Stimulated activated CD4-positive, alpha-beta T cell treated with anti-CD3 and anti-CD28 coated beads, Interleukin-4, amount 100 ng/mL, for 1 hour (primary cell): Measurements from ENCODE around the gene CAPN8.
"Not testable (repeated sequence)": the region's sequence is repeated elsewhere in the genome, so short reads cannot be mapped to it uniquely, and the experiment has no call there.

Source experiments
- DNase-seq: peaks from one replicate; pipeline ENCODE4 v3.0.0-alpha.2; 2020

The CAPN8 gene

GRCh38 chr1:223520200-223520599, 145.3 kb downstream of the CAPN8 start:
- no peak for DNase-seq

DNA sequence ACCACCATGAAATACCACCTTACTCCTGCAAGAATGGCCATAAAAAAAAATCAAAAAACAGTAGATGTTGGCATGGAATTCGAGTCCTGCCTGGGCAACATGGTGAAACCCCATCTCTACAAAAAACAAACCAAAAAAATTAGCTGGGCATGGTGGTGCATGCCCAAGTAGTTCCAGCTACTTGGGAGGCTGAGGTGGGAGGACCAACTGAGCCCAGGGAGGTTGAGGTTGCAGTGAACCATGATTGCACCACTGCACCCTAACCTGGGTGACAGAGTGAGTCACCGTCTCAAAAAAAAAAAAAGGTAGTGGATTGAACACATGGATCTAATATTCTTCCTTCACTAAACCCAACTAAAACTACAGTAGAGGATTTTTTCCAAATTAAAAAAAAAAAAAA, 146.4 kb downstream of the CAPN8 start:
- DNase-seq: no peak

DNA sequence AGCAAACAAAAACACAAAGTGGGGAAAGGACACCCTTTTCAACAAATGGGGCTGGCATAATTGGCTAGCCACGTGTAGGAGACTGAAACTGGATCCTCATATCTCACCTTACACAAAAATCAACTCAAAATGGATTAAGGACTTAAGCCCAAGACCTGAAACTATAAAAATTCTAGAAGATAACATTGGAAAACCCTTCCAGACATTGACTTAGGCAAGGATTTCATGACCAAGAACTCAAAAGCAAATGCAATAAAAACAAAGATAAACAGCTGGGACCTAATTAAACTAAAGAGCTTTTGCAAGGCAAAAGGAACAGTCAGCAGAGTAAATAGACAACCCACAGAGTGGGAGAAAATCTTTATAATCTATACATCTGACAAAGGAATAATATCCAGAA, 146.9 kb downstream of the CAPN8 start:
- DNase-seq: not testable (repeated sequence)

DNA sequence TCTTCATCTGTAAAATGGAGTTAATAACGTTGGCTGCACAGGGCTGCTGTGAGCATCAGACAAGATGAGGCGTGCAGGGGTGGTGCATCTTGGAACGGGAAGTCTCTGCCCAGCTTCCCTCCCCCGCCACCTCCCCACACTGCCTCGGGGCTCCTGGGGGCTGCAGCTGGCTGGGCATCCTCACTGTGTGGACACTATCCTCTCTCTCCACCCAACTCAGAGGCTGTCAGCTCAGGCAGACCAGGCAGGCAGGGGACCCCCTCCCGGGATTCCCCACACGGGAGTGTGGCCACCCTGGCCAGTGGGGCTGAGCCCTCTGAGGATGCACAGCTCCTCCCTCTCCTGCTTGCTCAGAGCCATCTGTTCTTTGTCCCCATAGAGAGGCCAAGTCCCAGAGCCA, 149.6 kb downstream of the CAPN8 start:
- no peak for DNase-seq

GRCh38 chr1:223515421-223515820, 150.1 kb downstream of the CAPN8 start:
- peak; percentile 4 for DNase-seq

DNA sequence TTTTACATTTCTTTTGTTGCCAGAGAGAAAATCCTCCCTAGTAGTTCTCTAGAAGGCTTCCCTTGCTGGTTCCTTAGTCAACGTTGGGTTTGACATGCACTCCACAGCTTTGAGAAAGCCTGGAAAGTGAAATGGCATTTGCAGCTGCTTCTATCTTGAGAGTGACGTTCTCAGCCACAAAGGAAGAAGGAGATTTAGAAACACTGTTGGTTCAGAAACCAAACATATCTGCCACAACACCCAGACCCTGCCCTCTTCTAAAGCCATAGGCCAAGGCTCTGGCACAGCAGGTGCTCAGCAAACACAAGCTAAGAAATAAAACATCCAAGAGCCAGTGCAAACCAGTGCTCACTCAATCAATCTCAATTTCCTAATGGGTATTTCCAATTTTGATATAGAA, 150.9 kb downstream of the CAPN8 start:
- no peak for DNase-seq

GRCh38 chr1:223513309-223513708, 152.2 kb downstream of the CAPN8 start:
- no peak for DNase-seq

- DNase-seq: no peak
Observed at GRCh38 chr1:223512057-223512456, 153.4 kb downstream of the CAPN8 start.

DNA sequence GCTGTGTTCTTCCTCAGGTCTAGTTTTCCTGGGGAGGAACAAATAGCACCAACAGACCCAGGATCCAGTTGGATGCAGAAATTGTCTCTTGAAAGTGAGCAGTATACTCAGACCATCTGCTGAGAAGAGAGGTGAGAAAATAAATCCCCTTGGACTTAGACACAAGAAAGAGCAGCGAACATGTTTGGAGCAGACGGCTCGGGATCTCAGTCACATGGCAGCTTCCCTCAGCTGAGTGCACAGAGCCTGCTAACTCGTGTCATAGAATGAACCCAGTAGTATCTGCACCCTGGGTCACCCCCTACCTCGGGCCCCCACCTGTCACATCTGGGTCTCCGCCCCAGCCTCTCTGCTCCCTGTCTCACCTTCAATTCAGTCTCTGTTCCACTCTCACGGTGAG, 156.7 kb downstream of the CAPN8 start:
- no peak for DNase-seq

- no peak for DNase-seq
Observed at GRCh38 chr1:223504741-223505140, 160.8 kb downstream of the CAPN8 start.

GRCh38 chr1:223503348-223503747, 162.2 kb downstream of the CAPN8 start:
- no peak for DNase-seq

GRCh38 chr1:223500560-223501425, 164.7 kb downstream of the CAPN8 start:
- DNase-seq: peak; percentile 9

DNA sequence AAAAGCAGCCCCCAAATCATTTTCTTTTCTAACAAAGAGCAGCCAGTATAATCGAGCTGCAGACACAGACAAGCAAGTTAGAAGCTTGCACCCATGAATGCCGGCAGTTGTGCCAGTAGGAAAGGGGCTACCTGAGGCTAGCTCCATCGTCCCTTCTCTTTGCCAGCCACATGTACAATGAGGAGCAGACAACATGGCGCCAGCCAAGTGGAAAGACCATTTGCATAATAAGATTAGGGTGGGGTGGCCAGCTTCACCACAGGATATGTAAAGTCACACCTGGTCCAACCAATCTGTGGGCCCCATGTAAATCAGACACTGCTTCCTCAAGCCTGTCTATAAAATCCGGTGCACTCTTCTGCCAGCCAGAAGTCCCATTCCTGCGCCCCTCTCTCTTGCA, 168.6 kb downstream of the CAPN8 start:
- no peak for DNase-seq

- no peak for DNase-seq
Observed at GRCh38 chr1:223494926-223495645, 170.4 kb downstream of the CAPN8 start.

DNA sequence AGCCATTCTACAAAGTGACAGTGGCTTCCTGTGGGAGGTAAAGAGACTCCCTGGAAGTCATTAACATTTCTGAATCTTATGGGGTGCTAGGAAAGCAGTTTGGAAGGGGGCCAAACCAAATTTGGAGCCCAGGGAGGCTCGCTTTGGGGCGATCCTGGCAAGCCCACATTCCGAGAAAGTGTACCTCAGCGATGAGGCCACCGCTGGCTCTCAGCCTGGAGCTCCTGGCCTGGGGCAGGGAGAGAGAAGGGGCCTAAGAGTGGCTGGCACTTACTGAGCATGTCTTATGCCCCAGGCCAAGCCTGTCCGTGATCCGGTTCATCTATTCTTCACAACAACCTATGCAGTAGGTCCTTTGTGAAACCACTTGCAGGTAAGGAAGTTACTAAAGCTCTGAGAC, 173.5 kb downstream of the CAPN8 start:
- DNase-seq: no peak
